Stimulated activated CD8-positive, alpha-beta memory T cell treated with anti-CD3 and anti-CD28 coated beads, Interleukin-15, amount 100 ng/mL, for 24 hours (primary cell): ENCODE data around the gene HEATR5B.
"Not testable (repeated sequence)": the region's sequence is repeated elsewhere in the genome, so short reads cannot be mapped to it uniquely, and the experiment has no call there.

Experiments
- DNase-seq: peaks from one replicate; pipeline ENCODE4 v3.0.0-alpha.2; 2020; ENCODE audit warnings: low read depth

HEATR5B gene

GRCh38 chr2:36941867-36942266 is 142.3 kb downstream of the HEATR5B start:
- no peak for DNase-seq

GRCh38 chr2:36936526-36936925 is 147.6 kb downstream of the HEATR5B start:
- DNase-seq = not testable (repeated sequence)

- DNase-seq = not testable (repeated sequence)
Measured at GRCh38 chr2:36931688-36932087, 152.5 kb downstream of the HEATR5B start.
